ENCODE measurements around the gene RPL11. TPM values are rescaled to one million over a fixed set of nuclear protein-coding genes. Genes with fewer than 3 reads are reported as not detected.
A peak's percentile ranks its signal among the peaks of the same experiment; 100 is the strongest.

The RPL11 gene
- total and polyA plus RNA-seq, 2 experiments from 2014 or later: 1,126 to 1,484 TPM

DNA sequence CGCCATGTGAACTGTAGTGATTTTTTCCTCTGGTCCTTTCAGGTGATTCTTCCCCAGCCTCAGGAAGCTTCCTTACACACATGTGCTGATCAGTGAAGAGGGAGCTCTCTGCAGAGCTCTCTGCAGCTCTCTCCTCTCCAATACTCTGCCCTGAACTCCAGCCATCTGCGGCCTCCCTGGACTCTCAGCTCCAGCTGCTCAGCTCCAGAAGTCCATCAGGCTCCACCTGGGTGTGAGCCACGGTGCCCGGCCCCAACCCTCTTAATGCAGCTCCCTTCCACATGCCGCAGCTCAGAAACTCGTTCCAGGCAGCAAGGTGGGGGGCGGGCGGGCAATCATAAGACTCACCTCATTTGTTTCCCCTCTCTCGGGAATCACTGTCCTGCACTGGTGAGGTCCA, 30.9 kb upstream of the RPL11 start:
- no peak overlapping the region for H3K4me3 ChIP-seq
- H3F3A ChIP-seq (replicated peaks; ENCODE audit: low read depth): 0 out of 2 replicates have a peak, but pooled peaks cover 2% of the 10 kb centered on the region
- TF ChIP-seq EZH2phosphoT487 (IDR thresholded peaks at IDR 0.05; ENCODE audit: unreplicated experiment) (no peak), EZH2 (IDR thresholded peaks at IDR 0.05; ENCODE audit: low read depth, unreplicated experiment) (no peak), CREB1 (CRISPR knock-in tag; IDR thresholded peaks at IDR 0.05; ENCODE audit: low read depth) (no peak), POLR2AphosphoS5 (IDR thresholded peaks at IDR 0.05; ENCODE audit: low read depth) (no peak), STAT1 (IDR thresholded peaks at IDR 0.05; ENCODE audit: unreplicated experiment) (no peak), ZNF331 (CRISPR knock-in tag; IDR thresholded peaks at IDR 0.05; ENCODE audit: low read depth) (no peak), ZNF114 (CRISPR knock-in tag; IDR thresholded peaks at IDR 0.05) (no peak), NANOG (IDR thresholded peaks at IDR 0.05; ENCODE audit: borderline replicate concordance) (no peak), JUNB (IDR thresholded peaks at IDR 0.05; ENCODE audit: unreplicated experiment) (no peak)
- TF ChIP-seq, protein P1, sequence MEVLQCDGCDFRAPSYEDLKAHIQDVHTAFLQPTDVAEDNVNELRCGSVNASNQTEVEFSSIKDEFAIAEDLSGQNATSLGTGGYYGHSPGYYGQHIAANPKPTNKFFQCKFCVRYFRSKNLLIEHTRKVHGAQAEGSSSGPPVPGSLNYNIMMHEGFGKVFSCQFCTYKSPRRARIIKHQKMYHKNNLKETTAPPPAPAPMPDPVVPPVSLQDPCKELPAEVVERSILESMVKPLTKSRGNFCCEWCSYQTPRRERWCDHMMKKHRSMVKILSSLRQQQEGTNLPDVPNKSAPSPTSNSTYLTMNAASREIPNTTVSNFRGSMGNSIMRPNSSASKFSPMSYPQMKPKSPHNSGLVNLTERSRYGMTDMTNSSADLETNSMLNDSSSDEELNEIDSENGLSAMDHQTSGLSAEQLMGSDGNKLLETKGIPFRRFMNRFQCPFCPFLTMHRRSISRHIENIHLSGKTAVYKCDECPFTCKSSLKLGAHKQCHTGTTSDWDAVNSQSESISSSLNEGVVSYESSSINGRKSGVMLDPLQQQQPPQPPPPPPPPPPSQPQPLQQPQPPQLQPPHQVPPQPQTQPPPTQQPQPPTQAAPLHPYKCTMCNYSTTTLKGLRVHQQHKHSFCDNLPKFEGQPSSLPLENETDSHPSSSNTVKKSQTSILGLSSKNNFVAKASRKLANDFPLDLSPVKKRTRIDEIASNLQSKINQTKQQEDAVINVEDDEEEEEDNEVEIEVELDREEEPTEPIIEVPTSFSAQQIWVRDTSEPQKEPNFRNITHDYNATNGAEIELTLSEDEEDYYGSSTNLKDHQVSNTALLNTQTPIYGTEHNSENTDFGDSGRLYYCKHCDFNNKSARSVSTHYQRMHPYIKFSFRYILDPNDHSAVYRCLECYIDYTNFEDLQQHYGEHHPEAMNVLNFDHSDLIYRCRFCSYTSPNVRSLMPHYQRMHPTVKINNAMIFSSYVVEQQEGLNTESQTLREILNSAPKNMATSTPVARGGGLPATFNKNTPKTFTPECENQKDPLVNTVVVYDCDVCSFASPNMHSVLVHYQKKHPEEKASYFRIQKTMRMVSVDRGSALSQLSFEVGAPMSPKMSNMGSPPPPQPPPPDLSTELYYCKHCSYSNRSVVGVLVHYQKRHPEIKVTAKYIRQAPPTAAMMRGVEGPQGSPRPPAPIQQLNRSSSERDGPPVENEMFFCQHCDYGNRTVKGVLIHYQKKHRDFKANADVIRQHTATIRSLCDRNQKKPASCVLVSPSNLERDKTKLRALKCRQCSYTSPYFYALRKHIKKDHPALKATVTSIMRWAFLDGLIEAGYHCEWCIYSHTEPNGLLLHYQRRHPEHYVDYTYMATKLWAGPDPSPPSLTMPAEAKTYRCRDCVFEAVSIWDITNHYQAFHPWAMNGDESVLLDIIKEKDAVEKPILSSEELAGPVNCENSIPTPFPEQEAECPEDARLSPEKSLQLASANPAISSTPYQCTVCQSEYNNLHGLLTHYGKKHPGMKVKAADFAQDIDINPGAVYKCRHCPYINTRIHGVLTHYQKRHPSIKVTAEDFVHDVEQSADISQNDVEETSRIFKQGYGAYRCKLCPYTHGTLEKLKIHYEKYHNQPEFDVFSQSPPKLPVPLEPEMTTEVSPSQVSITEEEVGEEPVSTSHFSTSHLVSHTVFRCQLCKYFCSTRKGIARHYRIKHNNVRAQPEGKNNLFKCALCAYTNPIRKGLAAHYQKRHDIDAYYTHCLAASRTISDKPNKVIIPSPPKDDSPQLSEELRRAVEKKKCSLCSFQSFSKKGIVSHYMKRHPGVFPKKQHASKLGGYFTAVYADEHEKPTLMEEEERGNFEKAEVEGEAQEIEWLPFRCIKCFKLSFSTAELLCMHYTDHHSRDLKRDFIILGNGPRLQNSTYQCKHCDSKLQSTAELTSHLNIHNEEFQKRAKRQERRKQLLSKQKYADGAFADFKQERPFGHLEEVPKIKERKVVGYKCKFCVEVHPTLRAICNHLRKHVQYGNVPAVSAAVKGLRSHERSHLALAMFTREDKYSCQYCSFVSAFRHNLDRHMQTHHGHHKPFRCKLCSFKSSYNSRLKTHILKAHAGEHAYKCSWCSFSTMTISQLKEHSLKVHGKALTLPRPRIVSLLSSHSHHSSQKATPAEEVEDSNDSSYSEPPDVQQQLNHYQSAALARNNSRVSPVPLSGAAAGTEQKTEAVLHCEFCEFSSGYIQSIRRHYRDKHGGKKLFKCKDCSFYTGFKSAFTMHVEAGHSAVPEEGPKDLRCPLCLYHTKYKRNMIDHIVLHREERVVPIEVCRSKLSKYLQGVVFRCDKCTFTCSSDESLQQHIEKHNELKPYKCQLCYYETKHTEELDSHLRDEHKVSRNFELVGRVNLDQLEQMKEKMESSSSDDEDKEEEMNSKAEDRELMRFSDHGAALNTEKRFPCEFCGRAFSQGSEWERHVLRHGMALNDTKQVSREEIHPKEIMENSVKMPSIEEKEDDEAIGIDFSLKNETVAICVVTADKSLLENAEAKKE (CRISPR knock-in tag; IDR thresholded peaks at IDR 0.05): no peak
- TF ChIP-seq, protein P2, sequence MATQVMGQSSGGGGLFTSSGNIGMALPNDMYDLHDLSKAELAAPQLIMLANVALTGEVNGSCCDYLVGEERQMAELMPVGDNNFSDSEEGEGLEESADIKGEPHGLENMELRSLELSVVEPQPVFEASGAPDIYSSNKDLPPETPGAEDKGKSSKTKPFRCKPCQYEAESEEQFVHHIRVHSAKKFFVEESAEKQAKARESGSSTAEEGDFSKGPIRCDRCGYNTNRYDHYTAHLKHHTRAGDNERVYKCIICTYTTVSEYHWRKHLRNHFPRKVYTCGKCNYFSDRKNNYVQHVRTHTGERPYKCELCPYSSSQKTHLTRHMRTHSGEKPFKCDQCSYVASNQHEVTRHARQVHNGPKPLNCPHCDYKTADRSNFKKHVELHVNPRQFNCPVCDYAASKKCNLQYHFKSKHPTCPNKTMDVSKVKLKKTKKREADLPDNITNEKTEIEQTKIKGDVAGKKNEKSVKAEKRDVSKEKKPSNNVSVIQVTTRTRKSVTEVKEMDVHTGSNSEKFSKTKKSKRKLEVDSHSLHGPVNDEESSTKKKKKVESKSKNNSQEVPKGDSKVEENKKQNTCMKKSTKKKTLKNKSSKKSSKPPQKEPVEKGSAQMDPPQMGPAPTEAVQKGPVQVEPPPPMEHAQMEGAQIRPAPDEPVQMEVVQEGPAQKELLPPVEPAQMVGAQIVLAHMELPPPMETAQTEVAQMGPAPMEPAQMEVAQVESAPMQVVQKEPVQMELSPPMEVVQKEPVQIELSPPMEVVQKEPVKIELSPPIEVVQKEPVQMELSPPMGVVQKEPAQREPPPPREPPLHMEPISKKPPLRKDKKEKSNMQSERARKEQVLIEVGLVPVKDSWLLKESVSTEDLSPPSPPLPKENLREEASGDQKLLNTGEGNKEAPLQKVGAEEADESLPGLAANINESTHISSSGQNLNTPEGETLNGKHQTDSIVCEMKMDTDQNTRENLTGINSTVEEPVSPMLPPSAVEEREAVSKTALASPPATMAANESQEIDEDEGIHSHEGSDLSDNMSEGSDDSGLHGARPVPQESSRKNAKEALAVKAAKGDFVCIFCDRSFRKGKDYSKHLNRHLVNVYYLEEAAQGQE (IDR thresholded peaks at IDR 0.05; ENCODE audit: unreplicated experiment): no peak
- TF ChIP-seq, protein P3, sequence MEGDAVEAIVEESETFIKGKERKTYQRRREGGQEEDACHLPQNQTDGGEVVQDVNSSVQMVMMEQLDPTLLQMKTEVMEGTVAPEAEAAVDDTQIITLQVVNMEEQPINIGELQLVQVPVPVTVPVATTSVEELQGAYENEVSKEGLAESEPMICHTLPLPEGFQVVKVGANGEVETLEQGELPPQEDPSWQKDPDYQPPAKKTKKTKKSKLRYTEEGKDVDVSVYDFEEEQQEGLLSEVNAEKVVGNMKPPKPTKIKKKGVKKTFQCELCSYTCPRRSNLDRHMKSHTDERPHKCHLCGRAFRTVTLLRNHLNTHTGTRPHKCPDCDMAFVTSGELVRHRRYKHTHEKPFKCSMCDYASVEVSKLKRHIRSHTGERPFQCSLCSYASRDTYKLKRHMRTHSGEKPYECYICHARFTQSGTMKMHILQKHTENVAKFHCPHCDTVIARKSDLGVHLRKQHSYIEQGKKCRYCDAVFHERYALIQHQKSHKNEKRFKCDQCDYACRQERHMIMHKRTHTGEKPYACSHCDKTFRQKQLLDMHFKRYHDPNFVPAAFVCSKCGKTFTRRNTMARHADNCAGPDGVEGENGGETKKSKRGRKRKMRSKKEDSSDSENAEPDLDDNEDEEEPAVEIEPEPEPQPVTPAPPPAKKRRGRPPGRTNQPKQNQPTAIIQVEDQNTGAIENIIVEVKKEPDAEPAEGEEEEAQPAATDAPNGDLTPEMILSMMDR (conservative IDR thresholded peaks at IDR 0.05; ENCODE audit: low read depth in 2 of 2): no peak
- TF ChIP-seq, protein P4, sequence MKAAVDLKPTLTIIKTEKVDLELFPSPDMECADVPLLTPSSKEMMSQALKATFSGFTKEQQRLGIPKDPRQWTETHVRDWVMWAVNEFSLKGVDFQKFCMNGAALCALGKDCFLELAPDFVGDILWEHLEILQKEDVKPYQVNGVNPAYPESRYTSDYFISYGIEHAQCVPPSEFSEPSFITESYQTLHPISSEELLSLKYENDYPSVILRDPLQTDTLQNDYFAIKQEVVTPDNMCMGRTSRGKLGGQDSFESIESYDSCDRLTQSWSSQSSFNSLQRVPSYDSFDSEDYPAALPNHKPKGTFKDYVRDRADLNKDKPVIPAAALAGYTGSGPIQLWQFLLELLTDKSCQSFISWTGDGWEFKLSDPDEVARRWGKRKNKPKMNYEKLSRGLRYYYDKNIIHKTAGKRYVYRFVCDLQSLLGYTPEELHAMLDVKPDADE (IDR thresholded peaks at IDR 0.05): no peak
- Mint-ChIP-seq H3K4me1 (peaks cover 2% of the 10 kb centered on the region; the same call in 2 of the 3 replicates), H3K27me3 (ENCODE audit: insufficient read depth, low read depth, poor library complexity) (peaks cover 7% of the 10 kb centered on the region), H3K36me3 (ENCODE audit: low read depth) (no peaks in the 10 kb centered on the region; the same call in 2 of the 3 replicates), H3K9me3 (no peaks in the 10 kb centered on the region; the same call in 2 of the 3 replicates), H3K27ac (no peak overlapping the region), H3K4me3 (no peak overlapping the region)
- no peak for ATAC-seq
- no peak for DNase-seq (ENCODE audit: low spot score)
- H3K4me2 ChIP-seq: no peak overlapping the region
- H3K9me2 ChIP-seq (ENCODE audit: insufficient read depth): no peaks in the 10 kb centered on the region
- no peaks in the 10 kb centered on the region for H3K36me3 ChIP-seq (ENCODE audit: insufficient read depth)
- peak overlapping the region; percentile 56; the same call in 1 of the 2 replicates for H2AFZ ChIP-seq
- H4K20me1 ChIP-seq (replicated peaks; ENCODE audit: insufficient read depth): no peaks in the 10 kb centered on the region
- no peaks in the 10 kb centered on the region for H3K4me1 ChIP-seq (ENCODE audit: insufficient read depth)
- no peaks in the 10 kb centered on the region for H3K79me2 ChIP-seq (replicated peaks; ENCODE audit: insufficient read depth)
- no peak overlapping the region for H3K27ac ChIP-seq (ENCODE audit: low read depth)
- H3K27me3 ChIP-seq (ENCODE audit: insufficient read depth): no peaks in the 10 kb centered on the region
